ENCODE measurements around the gene IL3. TPM values are rescaled to one million over a fixed set of nuclear protein-coding genes. Genes with fewer than 3 reads are reported as not detected.
"Not testable (repeated sequence)": the region's sequence is repeated elsewhere in the genome, so short reads cannot be mapped to it uniquely, and the experiment has no call there.

IL3 gene
- total RNA-seq, 1 experiment from 2014 or later: not detected

DNA sequence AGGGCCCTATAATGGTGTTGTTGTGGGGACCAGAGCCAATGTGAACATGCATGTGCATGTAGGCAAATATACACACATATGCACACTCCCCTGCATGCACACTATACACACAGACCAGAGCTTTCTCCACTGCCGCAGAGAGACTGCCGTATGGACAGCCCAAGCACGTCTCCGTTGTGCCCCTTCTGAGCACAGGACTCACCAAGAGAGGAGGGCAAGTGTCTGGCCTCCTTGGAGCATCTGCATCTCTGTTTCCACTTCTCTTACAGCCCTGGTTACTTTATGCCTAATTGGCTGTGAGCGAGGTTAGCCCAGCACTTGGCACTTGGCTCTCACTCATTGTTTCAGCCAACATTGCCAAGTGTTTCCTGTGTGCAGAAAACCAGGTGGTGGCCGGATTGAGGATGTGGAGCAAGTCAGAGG lies 43.5 kb downstream of the IL3 start:
- Histone ChIP-seq H3K27me3 (replicated peaks; ENCODE audit: insufficient read depth, low read depth, low read length, poor library complexity) (no peaks in the 10 kb centered on the region), H3K9me3 (ENCODE audit: low read depth, low read length, poor library complexity, severe bottlenecking) (no peaks in the 10 kb centered on the region), H3K4me1 (ENCODE audit: insufficient read depth, low read length, poor library complexity, severe bottlenecking) (no peaks in the 10 kb centered on the region), H3K36me3 (ENCODE audit: insufficient read depth, low read length, poor library complexity, severe bottlenecking) (no peaks in the 10 kb centered on the region), H3K4me3 (ENCODE audit: low read depth, low read length, poor library complexity, severe bottlenecking) (no peak overlapping the region), H3K27ac (ENCODE audit: low read depth, low read length, poor library complexity, severe bottlenecking) (no peak overlapping the region)
- no peak for TF ChIP-seq EZH2 (IDR thresholded peaks at IDR 0.05; ENCODE audit: borderline replicate concordance, low read depth, low read length, poor library complexity, severe bottlenecking)
- TF ChIP-seq, protein P1, sequence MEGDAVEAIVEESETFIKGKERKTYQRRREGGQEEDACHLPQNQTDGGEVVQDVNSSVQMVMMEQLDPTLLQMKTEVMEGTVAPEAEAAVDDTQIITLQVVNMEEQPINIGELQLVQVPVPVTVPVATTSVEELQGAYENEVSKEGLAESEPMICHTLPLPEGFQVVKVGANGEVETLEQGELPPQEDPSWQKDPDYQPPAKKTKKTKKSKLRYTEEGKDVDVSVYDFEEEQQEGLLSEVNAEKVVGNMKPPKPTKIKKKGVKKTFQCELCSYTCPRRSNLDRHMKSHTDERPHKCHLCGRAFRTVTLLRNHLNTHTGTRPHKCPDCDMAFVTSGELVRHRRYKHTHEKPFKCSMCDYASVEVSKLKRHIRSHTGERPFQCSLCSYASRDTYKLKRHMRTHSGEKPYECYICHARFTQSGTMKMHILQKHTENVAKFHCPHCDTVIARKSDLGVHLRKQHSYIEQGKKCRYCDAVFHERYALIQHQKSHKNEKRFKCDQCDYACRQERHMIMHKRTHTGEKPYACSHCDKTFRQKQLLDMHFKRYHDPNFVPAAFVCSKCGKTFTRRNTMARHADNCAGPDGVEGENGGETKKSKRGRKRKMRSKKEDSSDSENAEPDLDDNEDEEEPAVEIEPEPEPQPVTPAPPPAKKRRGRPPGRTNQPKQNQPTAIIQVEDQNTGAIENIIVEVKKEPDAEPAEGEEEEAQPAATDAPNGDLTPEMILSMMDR (conservative IDR thresholded peaks at IDR 0.05; ENCODE audit: low read depth, low read length): no peak
- intact Hi-C loops (cut with micrococcal nuclease; ENCODE audit: unreplicated experiment): no loop called here
- POLR2A ChIA-PET (ENCODE audit: low non-redundant PET): no interaction called here
- BruUV-seq (replicated peaks): no TSS peak
- no peak for DNase-seq (ENCODE audit: low spot score)
- CTCF ChIA-PET: no interaction called here

GRCh38 chr5:132104556-132104955 lies 44.1 kb downstream of the IL3 start:
- Histone ChIP-seq H3K4me3 (ENCODE audit: low read depth, low read length, poor library complexity, severe bottlenecking) (no peak overlapping the region), H3K36me3 (ENCODE audit: insufficient read depth, low read length, poor library complexity, severe bottlenecking) (no peaks in the 10 kb centered on the region), H3K4me1 (ENCODE audit: insufficient read depth, low read length, poor library complexity, severe bottlenecking) (no peaks in the 10 kb centered on the region), H3K9me3 (ENCODE audit: low read depth, low read length, poor library complexity, severe bottlenecking) (no peaks in the 10 kb centered on the region), H3K27ac (ENCODE audit: low read depth, low read length, poor library complexity, severe bottlenecking) (no peak overlapping the region), H3K27me3 (replicated peaks; ENCODE audit: insufficient read depth, low read depth, low read length, poor library complexity) (no peaks in the 10 kb centered on the region)
- no peak for DNase-seq (ENCODE audit: low spot score)
- ChIA-PET CTCF (no interaction called here), POLR2A (ENCODE audit: low non-redundant PET) (no interaction called here)
- BruUV-seq (replicated peaks): no TSS peak
- TF ChIP-seq, protein P1 (conservative IDR thresholded peaks at IDR 0.05; ENCODE audit: low read depth, low read length): no peak
- TF ChIP-seq EZH2 (IDR thresholded peaks at IDR 0.05; ENCODE audit: borderline replicate concordance, low read depth, low read length, poor library complexity, severe bottlenecking): no peak
- intact Hi-C loops (cut with micrococcal nuclease; ENCODE audit: unreplicated experiment): no loop called here

DNA sequence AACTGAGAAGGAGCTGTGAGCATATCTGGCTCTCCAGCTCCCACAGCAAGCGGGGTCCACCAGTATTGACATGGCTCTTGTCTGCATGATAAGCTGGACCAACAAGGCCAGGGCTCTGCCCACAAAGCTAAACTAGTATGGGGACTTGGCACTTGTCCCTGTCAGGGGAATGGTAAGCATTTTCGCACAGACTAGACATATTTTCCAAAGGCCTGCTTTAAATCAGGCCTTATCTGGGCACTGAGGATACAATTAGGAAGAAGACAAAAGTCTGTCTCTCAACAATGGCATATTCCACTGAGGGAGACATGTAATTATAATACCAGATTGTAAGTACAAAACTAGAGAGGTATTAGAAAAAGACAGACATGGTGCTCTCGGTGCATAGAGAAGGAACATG lies 45.2 kb downstream of the IL3 start:
- no peak for DNase-seq (ENCODE audit: low spot score)

GRCh38 chr5:132108495-132108894 lies 48.0 kb downstream of the IL3 start:
- POLR2A ChIA-PET (ENCODE audit: low non-redundant PET); CTCF ChIA-PET; intact Hi-C loops (cut with micrococcal nuclease; ENCODE audit: unreplicated experiment): not testable (repeated sequence)

More for the DNA sequence above, 45.2 kb downstream of the IL3 start:
- no TSS peak for BruUV-seq (replicated peaks)
- CTCF ChIA-PET: no interaction called here
- intact Hi-C loops (cut with micrococcal nuclease; ENCODE audit: unreplicated experiment): no loop called here
- Histone ChIP-seq H3K4me1 (ENCODE audit: insufficient read depth, low read length, poor library complexity, severe bottlenecking) (no peaks in the 10 kb centered on the region), H3K4me3 (ENCODE audit: low read depth, low read length, poor library complexity, severe bottlenecking) (no peak overlapping the region), H3K9me3 (ENCODE audit: low read depth, low read length, poor library complexity, severe bottlenecking) (no peaks in the 10 kb centered on the region), H3K27ac (ENCODE audit: low read depth, low read length, poor library complexity, severe bottlenecking) (no peak overlapping the region), H3K36me3 (ENCODE audit: insufficient read depth, low read length, poor library complexity, severe bottlenecking) (no peaks in the 10 kb centered on the region), H3K27me3 (replicated peaks; ENCODE audit: insufficient read depth, low read depth, low read length, poor library complexity) (no peaks in the 10 kb centered on the region)
- POLR2A ChIA-PET (ENCODE audit: low non-redundant PET): no interaction called here
- no peak for TF ChIP-seq EZH2 (IDR thresholded peaks at IDR 0.05; ENCODE audit: borderline replicate concordance, low read depth, low read length, poor library complexity, severe bottlenecking)
- TF ChIP-seq, protein P1 (conservative IDR thresholded peaks at IDR 0.05; ENCODE audit: low read depth, low read length): no peak

DNA sequence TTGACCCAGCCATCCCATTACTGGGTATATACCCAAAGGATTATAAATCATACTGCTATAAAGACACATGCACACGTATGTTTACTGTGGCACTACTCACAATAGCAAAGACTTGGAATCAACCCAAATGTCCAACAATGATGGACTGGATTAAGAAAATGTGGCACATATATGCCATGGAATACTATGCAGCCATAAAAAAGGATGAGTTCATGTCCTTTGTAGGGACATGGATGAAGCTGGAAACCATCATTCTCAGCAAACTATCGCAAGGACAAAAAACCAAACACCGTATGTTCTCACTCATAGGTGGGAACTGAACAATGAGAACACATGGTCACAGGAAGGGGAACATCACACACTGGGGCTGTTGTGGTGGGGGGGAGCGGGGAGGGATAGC lies 48.5 kb downstream of the IL3 start:
- intact Hi-C loops (cut with micrococcal nuclease; ENCODE audit: unreplicated experiment); H3K9me3 ChIP-seq (ENCODE audit: low read depth, low read length, poor library complexity, severe bottlenecking); CTCF ChIA-PET; H3K27me3 ChIP-seq (replicated peaks; ENCODE audit: insufficient read depth, low read depth, low read length, poor library complexity); H3K4me1 ChIP-seq (ENCODE audit: insufficient read depth, low read length, poor library complexity, severe bottlenecking); BruUV-seq (replicated peaks); H3K36me3 ChIP-seq (ENCODE audit: insufficient read depth, low read length, poor library complexity, severe bottlenecking); H3K4me3 ChIP-seq (ENCODE audit: low read depth, low read length, poor library complexity, severe bottlenecking); H3K27ac ChIP-seq (ENCODE audit: low read depth, low read length, poor library complexity, severe bottlenecking); POLR2A ChIA-PET (ENCODE audit: low non-redundant PET); DNase-seq (ENCODE audit: low spot score): not testable (repeated sequence)

More at GRCh38 chr5:132108495-132108894, 48.0 kb downstream of the IL3 start:
- not testable (repeated sequence) for DNase-seq (ENCODE audit: low spot score); H3K27me3 ChIP-seq (replicated peaks; ENCODE audit: insufficient read depth, low read depth, low read length, poor library complexity); BruUV-seq (replicated peaks); H3K4me3 ChIP-seq (ENCODE audit: low read depth, low read length, poor library complexity, severe bottlenecking); H3K36me3 ChIP-seq (ENCODE audit: insufficient read depth, low read length, poor library complexity, severe bottlenecking); H3K4me1 ChIP-seq (ENCODE audit: insufficient read depth, low read length, poor library complexity, severe bottlenecking); H3K9me3 ChIP-seq (ENCODE audit: low read depth, low read length, poor library complexity, severe bottlenecking); H3K27ac ChIP-seq (ENCODE audit: low read depth, low read length, poor library complexity, severe bottlenecking)

All from A673 (cell line).